DMS79 treated with DMSO at 0.1 percent for 48 hours (cell line): ENCODE data around the gene NEMF.
A peak's percentile ranks its signal among the peaks of the same experiment; 100 is the strongest.
"Not testable (repeated sequence)": the region's sequence is repeated elsewhere in the genome, so short reads cannot be mapped to it uniquely, and the experiment has no call there.

Source experiments
- DNase-seq: peaks from one replicate; lab custom pipeline; 2025; lab: John Stamatoyannopoulos, UW

NEMF gene, protein sequence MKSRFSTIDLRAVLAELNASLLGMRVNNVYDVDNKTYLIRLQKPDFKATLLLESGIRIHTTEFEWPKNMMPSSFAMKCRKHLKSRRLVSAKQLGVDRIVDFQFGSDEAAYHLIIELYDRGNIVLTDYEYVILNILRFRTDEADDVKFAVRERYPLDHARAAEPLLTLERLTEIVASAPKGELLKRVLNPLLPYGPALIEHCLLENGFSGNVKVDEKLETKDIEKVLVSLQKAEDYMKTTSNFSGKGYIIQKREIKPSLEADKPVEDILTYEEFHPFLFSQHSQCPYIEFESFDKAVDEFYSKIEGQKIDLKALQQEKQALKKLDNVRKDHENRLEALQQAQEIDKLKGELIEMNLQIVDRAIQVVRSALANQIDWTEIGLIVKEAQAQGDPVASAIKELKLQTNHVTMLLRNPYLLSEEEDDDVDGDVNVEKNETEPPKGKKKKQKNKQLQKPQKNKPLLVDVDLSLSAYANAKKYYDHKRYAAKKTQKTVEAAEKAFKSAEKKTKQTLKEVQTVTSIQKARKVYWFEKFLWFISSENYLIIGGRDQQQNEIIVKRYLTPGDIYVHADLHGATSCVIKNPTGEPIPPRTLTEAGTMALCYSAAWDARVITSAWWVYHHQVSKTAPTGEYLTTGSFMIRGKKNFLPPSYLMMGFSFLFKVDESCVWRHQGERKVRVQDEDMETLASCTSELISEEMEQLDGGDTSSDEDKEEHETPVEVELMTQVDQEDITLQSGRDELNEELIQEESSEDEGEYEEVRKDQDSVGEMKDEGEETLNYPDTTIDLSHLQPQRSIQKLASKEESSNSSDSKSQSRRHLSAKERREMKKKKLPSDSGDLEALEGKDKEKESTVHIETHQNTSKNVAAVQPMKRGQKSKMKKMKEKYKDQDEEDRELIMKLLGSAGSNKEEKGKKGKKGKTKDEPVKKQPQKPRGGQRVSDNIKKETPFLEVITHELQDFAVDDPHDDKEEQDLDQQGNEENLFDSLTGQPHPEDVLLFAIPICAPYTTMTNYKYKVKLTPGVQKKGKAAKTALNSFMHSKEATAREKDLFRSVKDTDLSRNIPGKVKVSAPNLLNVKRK

DNA sequence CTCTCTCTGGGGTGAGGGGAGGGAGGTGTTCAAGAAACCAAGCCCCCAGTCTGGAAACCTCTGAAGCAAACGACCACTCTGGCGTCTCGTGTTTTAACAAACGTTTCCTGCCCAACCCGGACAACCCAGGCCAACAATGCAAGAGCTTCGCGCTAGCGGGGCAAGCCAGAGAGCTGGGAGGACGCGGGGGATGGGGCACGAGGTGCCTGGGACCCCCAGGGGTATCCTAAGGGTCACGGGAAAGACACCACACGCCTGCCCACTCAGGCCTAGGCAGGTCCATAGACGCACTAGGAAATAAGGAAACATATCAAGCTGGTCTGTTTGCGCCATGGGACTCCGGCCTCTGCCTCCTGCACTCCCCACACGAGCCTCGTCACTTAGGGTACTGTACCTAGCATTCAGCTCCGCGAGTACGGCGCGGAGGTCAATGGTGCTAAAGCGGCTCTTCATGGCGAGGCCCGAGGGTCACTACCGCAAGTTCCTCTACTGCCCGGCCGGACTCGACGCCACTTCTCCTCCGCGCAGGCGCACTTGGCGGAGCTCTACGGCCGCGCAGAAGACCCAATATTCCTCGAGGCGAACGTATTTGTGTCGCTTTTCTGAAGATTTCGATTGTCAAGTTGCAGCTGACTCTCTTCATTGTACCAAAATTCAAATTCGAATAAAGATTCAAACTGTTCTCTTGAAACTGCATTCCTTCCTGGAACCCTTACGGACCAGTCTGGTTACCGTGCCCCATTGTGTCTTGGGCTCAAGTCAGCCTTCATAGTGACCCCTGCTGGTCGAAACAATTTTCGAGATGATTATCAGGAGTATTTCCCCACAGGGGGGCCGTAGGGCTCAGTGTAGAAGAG is at the start of gene NEMF:
NEMF (minus strand) TSS at position 488 of the 857 bp plus-strand sequence; CDS start at position 453, 35 bp downstream.
- peak; percentile 93 for DNase-seq

DNA sequence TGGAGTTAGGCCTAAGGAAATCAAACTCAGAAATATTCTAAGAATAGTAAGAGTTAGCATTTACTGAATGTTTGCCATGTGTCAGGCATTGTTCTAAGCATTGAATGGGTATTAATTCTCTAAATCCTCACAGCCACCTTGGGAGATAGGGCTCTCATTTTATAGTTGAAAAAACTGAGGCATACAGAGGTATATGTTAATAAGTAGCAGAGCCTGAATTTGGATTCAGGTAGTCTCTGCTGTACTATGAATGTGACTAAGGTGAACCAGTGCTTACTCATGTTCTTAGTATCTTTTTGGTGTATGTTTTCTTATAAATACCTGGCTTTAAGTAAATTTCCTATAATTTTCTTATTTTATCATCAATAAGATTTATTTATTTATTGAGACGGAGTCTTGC is 48.4 kb upstream of the NEMF start:
- no peak for DNase-seq

DNA sequence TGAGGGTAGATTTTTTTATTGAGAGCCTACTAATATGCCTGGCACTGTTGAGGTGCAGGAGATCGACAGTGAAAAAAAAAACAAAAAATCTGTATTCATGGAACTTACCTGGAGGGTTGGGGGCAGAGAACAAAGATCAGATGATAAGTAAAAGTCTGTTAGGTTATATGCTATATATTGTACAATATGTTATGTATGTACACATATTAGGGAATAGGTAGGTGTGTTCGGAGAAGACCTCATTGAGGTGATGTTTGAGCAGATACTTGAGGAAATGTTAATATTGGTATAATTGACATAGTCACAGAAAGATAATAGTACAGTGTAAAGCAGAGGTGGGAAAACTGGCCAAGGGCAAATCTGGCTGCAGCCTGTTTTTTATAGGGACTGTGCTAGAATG is 45.9 kb upstream of the NEMF start:
- no peak for DNase-seq

DNA sequence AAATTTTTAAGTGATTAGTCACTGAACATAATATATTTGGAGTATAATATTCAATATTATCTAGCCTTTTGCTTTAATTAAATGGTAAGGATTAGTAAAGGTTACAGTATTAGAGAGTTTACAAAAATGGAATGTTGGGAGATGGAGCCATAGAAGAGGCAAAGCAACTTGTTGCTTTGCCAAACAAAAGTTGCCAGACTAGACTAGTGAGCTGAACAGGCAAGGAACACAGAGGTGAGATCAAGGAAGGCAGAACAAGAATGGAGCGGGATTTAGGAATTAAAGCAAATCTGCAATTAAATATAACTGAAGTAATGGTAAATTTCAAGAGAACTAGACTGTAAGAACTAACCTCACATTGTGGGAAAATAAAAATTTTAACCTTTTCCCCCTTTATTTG is 45.4 kb upstream of the NEMF start:
- DNase-seq, result no peak

DNA sequence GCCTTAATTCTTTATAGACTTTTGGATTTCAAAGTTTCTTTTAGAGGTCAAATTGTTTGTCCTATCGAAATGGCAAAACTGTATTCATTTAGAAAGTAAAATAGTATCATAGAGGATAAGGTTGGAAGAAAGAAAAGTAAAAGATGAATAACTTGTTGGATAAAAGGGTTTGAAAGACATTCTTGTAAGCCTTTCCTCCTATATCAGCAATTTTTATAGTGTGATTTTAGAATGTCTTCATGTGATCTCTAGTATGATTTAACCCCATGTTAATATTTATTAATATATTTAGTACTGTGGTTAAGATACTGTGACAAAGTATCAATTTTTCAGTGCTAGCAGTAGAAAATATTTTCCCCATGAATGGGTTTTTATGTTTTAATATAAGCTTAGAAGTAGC is 44.8 kb upstream of the NEMF start:
- no peak for DNase-seq

DNA sequence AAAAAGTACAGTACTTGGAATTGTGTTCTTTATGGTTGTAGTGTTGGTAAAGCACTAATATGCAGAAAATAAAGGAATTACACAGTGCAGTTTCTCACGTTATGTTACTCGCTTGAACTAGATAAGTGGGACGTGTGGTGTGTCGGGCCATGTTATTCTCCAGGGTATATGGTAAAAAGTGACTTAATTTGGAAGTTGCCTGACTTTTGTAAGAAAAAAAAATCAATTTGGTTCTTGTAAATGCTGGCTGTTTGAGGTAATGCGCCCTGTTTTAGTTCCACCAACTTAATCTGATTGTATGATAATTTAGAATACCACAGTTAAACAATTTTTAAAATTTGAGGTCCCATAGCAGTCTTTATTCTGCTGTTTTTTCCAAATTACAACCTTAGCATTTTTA is 44.4 kb upstream of the NEMF start:
- no peak for DNase-seq

DNA sequence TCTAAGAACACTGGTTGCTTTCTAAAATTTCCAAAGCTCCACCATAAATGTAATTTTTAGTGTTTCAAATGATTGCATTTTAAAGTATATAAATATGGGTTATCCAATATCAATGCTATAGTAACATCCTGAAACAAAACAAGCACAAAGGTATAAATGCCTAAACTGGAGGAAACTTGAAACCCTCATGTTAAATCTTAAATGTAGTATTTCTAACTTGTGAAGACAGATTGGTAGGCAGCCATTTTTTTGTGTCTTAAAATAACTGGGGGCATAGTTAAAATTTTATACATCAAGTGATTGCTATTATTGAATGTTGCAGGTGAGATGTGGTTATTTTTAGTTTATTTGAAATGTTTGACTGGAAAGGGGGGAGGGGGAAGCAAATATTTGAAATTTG is 43.7 kb upstream of the NEMF start:
- not testable (repeated sequence) for DNase-seq

DNA sequence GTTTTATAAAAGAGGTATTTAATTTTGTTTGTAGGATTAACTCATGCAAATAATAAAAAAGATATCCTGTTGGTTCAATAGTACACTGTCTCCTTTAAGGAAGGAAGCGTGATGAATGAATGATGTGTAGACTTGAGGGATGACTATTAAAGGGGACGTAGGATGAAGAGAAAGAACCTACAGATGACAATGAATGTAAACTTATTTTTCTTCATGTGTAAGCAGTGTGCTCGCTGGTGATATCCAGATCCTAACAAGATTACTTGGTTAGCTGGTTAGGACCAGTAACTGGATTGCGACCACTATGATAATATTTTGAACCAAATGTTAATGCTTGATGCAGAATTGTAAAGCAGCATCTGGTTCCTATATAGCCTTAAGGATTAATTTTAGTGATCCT is 42.9 kb upstream of the NEMF start:
- no peak for DNase-seq

DNA sequence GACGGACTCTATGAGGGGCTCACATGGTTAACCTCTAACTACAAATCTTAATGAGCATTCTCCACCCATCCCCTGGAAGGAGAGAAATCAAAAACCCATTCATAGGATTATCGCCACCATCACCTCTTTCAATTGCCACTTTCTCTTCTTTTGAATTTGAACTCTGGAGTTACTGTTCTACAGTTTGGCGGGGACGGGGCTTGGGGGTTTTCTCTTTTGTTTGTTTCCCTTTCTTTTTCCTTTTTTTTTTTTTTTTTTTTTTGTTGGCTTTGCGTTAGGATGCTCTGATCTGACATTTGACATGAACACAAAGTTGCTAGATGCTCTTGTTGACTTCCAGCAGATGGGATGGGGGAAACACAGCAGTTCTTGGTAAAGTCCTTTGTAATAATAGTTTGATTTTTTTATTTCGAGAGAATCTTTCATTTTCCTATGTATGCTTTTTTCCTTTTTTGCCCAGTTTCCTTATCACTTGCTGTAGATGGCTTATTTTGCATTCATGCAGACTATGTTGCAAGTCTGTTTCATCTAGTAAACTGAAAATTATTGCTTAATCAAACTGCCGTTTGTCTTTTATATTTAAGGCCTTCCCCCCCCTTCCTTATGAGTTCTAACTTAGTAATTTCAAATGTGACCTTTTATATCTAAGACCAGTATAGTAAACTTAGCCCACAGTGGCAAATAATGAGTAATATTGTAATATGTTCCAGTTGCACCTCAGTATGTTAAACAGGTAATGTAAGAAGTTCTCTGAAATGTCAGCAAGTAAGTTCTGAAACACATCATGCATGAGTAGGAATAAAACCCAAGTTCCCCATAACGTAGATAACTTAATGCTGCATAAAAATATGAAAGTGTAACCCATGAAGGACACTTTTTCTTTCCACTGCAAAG is 41.9 kb upstream of the NEMF start:
- not testable (repeated sequence) for DNase-seq

DNA sequence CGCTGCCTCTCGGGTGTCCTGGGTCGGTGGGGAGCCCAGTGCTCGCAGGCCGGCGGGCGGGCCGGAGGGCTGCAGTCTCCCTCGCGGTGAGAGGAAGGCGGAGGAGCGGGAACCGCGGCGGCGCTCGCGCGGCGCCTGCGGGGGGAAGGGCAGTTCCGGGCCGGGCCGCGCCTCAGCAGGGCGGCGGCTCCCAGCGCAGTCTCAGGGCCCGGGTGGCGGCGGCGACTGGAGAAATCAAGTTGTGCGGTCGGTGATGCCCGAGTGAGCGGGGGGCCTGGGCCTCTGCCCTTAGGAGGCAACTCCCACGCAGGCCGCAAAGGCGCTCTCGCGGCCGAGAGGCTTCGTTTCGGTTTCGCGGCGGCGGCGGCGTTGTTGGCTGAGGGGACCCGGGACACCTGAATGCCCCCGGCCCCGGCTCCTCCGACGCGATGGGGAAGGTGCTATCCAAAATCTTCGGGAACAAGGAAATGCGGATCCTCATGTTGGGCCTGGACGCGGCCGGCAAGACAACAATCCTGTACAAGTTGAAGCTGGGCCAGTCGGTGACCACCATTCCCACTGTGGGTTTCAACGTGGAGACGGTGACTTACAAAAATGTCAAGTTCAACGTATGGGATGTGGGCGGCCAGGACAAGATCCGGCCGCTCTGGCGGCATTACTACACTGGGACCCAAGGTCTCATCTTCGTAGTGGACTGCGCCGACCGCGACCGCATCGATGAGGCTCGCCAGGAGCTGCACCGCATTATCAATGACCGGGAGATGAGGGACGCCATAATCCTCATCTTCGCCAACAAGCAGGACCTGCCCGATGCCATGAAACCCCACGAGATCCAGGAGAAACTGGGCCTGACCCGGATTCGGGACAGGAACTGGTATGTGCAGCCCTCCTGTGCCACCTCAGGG is 41.0 kb upstream of the NEMF start:
- peak; percentile 65 for DNase-seq

DNA sequence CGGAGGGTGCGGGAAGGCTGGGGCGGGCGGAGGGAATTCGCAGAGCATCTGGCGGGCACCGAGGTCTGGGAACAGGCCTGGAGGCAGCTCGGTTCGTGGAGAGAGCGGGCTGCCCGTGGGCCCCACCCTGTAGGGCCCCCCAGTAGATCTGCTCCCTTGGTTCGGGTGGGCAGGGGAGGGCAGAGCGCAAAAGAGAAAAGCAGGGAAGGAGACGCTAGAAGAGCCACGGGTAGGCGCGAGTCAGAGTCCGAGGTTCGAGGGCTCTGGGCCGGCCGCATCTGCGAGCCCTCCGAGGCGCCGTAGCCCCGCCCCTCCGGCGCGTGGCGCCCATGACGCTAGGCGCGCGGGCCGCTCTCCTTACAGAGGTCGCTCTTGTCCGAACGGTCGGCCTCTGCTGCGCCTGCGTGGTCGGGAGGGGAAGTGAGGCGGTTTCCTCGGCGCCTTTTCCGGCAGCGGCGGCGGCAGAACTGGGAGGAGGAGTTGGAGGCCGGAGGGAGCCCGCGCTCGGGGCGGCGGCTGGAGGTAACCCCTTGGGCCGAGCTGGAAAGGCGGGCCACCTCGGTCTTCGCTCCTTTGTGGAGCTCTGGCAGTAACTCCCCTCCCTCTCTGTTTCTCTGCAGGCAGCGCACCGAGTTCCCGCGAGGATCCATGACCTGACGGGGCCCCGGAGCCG is 40.2 kb upstream of the NEMF start, which contains the start of gene ARF6:
ARF6 (plus strand) TSS at position 447 of the 673 bp plus-strand sequence. CDS start 655 bp downstream, outside the sequence.
- peak; percentile 98 for DNase-seq

DNA sequence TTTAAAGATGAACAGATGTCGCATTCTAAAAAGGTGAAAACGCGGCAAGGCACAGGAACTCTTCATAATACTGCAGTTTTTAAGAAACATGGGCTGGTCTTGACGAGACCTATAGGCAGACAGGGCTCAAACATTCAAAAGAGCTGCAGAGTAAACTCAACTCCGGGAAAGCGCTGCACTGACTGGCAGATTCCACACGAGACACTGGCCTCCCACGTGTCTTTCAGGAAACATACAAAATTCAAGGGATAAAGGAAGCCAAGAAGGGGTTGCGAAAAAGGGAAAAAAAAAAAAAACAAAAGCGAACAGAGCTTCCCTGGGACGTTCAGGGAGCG is 39.7 kb upstream of the NEMF start:
- DNase-seq, result peak; percentile 87

DNA sequence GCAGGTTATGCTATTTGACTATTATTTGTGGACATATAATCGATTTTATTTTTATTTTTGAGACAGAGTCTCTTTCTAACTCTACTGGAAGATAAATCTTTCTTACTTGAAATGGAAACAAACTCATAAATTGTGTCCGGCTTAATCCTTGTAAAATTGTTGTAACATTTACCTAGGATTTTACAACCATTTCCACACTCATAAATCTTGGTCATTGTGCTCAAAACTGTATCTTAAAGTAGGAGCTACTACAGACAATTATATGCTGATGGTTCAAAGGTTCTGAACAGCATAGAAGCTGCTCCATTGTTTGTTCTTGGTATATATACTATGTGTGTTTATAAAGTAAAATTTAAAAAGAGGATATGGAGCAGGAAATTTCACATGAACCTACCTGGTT is 35.7 kb upstream of the NEMF start:
- no peak for DNase-seq

DNA sequence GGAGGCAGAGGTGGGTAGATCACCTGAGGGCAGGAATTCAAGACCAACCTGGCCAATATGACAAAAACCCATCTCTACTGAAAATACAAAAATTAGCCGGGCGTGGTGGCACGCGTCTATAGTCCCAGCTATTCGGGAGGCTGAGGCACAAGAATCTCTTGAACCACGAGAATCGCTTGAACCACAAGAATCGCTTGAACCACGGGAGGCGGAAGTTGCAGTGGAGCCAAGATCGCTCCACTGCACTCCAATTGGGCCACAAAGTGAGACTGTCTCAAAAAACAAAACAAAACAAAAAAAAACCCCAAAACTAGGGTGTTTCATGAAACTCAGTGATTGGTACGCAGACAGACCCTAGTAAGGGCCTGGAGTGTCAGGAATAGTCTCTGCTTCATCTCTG is 33.9 kb upstream of the NEMF start:
- DNase-seq, result no peak

DNA sequence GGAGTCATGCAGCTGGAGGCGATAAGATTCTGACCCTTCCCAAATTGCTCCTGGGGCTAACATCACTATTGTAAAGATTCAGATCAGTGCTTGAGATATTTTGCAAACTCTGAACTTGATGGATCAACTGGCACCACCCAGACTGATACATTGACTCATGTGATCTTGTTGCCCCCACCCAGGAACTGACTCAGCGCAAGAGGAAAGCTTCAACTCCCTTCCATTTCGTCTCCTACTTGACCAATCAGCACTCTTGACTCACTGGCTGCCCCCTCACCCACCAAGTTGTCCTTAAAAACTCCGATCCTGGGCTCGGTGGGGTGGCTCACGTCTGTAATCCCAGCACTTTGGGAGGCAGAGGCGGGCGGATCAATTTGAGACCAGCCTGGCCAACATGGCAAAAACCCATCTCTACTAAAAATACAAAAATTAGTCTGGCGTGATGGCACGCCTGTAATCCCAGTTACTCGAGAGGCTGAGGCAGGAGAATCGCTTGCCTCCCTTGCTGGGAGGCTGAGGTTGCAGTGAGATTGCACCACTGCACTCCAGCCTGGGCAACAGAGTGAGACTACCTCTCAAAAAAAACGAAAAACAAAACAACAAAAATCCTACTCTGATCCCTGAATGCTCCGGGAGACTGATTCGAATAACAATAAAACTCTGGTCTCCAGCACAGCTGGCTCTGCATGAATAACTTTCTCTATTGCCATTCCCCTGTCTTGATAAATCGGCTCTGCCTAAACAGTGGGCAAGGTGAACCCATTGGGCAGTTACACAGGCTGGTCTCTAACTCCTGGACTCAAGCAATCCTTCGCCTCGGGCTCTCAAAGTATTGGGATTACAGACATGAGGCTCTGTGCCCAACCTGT is 30.5 kb upstream of the NEMF start:
- no peak for DNase-seq

DNA sequence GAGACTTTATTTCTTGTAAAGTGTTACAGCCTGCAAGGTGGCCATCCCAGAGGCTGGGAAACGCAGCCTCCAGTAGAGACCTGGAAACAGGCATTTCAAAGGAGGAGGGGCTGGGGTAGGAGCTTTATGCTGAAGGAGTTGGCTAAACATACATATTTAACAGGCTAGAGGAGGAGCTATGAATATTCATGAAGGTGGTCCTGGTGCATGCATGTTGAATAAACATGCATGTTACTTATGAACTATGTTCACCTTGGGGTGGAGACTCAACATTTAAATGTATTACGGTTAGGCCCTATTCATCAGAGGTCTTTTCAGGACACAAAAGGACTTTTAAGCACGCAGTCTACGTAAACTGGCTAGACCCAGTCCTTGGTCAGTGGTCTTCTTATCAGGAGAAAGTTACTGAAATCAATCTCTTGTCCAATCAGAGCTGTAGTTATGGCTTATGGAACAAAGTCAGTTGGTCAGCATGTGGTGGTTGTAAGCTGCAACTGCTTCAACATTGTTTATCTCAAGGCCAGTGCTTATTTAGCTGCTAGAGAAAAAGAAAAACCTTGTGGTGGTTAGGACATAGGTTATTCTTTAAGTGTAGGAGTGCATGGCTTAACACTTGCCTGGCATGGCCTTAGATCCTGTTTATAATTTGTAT is 28.9 kb upstream of the NEMF start:
- no peak for DNase-seq

DNA sequence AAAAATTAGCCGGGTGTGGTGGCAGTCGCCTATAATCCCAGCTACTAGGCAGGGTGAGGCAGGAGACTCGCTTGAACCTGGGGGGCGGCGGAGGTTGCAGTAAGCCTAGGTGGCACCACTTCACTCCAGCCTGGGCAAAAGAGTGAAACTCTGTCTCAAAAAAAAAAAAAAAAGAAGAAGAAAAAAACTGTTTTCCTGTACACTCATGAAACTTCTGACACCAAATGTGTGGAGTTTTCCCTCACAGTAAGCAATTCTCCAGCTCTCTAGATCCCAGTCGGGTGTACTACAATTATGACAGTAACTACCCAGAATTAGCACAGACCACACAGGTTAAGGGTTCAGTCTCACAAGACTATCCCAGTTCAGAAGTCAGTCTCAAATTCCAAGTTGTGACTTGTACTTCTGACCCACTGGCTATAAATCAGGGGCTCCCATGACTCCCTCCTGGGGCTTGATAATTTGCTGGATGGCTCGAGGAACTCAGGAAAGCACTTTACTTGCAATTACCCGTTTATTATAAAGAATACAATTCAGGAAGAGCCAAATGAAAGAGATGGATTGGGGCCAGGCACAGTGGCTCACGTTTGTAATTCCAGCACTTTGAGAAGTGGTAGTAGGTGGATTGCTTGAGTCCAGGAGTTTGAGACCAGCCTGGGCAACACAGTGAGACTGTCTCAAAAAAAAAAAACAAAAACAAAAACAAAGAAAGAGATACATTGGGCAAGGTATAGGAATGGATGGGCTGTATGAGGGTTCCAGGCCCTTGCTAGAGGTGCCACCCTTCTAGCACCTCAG is 27.9 kb upstream of the NEMF start:
- peak; percentile 85 for DNase-seq
